ENCODE measurements around the gene TULP4.
"Not testable (repeated sequence)": the region's sequence is repeated elsewhere in the genome, so short reads cannot be mapped to it uniquely, and the experiment has no call there.

Gene TULP4

GRCh38 chr6:158332237-158332636 is 20.0 kb downstream of the TULP4 start:
- no peak for DNase-seq

GRCh38 chr6:158333094-158333493 is 20.8 kb downstream of the TULP4 start:
- DNase-seq, result no peak

GRCh38 chr6:158334534-158334933 is 22.3 kb downstream of the TULP4 start:
- DNase-seq, result no peak

DNA sequence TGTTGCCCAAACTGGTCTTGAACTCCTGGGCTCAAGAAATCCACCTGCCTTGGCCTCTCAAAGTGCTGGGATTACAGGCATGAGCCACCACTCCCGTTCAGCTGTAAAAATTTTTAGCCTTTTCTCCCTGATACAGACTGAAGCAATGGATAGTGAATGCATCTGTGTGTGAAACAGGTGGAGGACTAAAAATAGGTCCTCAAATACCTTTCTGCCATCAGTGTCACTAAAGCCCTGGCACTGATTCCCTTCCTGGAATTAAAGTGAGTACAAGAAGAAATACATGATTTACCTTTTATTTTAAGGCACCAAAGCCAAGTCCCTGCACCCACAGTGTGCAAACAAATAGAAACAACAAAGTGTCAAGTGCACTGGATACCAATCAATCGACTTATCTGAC is 25.1 kb downstream of the TULP4 start:
- DNase-seq, result no peak

DNA sequence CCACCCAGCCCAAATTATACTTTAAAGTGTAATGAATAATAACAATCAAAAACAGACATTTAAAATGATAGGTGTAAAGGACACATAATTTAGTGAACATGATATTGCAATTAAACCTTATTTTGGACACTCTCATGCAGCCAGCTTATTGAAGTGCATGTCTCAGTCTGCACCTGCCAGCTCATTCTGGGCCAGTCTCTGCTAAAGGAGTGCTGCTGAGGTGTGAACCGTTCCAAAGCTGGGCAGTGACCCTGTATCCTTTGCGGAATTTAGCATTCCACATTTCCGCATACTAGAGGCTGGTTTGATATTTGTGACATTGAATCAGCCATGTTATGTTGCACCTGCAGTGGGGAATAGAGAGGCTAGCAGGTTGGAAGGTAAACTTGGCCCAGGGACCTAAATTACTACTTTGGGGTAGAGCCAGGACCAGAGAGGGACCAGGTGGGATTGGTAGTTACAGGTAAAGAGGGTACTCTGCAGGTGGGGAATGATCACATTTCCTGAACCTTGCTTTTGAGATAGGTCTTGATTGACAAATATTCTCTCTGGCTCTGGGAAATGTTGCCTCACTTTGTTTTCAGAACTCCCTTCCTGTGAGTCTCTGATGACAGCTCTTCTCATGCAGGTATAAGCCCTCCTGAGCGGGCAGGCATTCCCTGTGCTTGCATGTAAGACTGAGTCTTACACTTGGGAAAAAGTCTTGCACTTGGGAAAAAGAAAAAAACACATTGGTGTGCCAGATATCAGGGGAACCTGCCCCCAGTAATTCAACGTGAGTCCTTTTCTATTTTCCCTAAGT is 26.2 kb downstream of the TULP4 start:
- DNase-seq, result no peak

DNA sequence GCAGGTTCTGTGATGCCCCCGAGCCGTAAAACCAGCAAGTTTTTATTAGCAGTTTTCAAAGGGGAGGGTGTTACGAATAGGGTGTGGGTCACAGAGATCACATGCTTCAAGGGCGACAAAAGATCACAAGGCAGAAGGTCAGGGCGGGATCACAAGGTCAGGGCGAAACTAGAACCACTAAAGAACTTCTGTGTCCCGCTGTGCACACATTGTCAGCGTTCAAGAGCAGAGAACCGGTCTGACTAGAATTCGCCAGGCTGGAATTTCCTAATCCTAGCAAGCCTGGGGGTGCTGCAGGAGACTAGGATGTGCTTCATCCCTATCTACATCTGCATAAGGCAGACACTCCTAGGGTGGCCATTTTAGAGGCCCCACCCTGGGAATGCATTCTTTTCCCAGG is 26.9 kb downstream of the TULP4 start:
- DNase-seq, result not testable (repeated sequence)

- no peak for DNase-seq
Observed at GRCh38 chr6:158340252-158340651, 28.0 kb downstream of the TULP4 start.

DNA sequence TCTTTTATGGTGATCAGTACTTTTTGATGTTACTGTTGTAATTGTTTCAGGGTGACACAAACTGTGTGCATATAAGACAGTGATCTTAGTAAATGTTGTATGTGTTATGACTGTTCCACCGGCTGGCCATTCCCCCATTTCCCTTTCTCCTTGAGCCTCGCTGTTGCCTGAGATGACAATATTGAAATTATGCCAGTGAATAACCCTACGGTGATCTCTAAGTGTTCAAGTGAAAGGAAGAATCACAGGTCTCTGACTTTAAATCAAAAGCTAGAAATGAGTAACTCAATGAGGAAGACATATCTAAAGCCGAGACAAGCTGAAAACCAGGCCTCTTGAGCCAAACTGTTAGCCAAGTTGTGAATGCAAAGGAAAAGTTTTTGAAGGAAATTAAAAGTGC is 32.3 kb downstream of the TULP4 start:
- DNase-seq, result no peak

DNA sequence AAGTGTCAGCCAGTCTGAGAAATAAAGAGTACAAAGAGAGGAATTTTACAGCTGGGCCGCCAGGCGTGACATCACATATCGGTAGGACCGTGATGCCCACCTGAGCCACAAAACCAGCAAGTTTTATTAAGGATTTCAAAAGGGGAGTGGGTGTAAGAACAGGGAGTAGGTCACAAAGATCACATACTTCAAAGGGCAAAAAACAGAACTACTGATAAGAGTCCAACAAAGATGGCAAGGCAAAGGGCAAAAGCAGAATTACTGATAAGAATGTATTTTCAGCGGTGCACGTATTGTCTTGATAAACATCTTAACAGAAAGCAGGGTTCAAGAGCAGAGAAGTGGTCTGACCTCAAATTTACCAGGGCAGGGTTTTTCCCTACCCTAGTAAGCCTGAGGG is 33.2 kb downstream of the TULP4 start:
- DNase-seq, result not testable (repeated sequence)

DNA sequence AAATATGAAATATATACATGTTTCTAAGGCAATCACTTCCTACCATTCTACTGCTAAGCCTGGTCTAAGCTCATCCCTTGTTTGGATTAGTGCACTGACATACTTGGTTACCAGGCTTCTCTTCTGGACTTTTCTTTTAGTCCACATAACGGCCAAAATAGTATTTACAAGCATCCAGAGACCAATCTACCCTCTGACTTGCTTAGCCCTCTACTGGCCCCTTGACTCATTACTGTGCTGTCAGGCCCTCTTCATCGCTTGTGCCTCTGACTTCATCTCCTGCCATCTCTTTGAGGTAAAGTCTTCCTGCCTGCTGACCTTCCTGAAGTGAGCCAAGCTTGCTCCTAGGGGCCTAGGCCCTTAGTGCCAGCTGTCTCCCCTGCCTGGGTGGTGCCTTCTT is 35.1 kb downstream of the TULP4 start:
- no peak for DNase-seq

DNA sequence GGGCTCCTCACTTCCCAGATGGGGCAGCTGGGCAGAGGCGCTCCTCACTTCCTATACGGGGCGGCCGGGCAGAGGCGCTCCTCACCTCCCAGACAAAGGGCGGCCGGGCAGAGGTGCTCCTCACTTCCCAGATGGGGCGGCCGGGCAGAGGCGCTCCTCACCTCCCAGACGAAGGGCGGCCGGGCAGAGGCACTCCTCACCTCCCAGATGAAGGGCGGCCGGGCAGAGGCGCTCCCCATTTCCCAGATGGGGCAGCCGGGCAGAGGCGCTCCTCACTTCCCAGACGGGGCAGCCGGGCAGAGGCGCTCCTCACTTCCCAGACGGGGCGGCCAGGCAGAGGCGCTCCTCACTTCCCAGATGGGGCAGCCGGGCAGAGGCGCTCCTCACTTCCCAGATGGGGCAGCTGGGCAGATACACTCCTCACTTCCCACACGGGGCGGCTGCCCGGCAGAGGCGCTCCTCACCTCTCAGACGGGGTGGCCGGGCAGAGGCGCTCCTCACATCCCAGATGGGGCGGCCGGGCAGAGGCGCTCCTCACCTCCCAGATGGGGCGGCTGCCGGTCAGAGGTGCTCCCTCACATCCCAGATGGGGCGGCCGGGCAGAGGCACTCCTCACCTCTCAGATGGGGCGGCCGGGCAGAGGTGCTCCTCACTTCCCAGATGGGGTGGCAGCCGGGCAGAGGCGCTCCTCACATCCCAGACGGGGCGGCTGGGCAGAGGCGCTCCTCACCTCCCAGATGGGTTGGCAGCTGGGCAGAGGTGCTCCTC is 36.7 kb downstream of the TULP4 start:
- DNase-seq, result not testable (repeated sequence)

- DNase-seq, result not testable (repeated sequence)
Observed at GRCh38 chr6:158349505-158350275, 37.4 kb downstream of the TULP4 start.

GRCh38 chr6:158350731-158351130 is 38.5 kb downstream of the TULP4 start:
- not testable (repeated sequence) for DNase-seq

DNA sequence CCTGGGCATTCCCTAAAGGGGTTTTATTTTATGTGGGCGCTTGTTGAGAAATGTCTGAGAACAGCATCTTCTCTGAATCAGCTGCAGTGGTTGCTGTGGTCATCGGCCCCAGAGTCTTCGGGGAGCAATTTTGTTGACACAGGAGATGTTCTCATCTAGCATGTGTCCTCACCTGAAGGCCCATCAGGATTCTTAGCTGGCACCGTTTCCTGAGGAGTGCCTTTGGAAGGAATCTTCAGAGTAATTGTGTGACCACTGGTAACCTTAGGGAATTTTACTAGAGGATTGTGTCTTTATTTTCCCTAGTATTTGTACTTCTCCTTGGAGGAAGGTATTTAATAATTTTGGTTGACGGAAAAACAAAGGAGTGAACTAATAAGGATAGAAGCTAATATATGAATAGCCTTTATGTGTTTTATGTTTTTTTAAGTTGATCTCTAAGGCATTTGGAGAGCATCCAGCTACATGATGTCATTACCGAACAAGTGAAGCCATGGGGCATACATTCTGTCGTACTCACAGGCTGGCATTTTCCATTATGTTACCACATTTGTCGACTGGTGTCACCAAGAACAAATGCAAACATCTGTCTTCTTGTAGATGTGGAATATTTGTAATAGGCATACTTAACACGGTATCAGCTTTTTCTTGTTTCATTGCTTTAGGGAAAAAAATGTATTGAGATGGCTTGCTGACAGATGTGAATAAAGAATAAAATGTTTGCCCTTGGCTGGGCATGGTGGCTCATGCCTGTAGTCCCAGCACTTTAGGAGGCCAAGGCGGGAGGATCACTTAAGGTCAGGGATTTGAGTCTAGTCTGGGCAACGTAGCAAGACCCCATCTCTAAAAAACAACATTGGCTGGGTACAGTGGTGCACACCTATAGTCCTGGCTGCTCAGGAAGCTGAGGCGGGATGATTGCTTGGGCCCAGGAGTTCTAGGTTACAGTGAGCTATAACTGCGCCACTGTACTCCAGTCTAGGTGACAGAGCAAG is 41.9 kb downstream of the TULP4 start:
- DNase-seq, result no peak

DNA sequence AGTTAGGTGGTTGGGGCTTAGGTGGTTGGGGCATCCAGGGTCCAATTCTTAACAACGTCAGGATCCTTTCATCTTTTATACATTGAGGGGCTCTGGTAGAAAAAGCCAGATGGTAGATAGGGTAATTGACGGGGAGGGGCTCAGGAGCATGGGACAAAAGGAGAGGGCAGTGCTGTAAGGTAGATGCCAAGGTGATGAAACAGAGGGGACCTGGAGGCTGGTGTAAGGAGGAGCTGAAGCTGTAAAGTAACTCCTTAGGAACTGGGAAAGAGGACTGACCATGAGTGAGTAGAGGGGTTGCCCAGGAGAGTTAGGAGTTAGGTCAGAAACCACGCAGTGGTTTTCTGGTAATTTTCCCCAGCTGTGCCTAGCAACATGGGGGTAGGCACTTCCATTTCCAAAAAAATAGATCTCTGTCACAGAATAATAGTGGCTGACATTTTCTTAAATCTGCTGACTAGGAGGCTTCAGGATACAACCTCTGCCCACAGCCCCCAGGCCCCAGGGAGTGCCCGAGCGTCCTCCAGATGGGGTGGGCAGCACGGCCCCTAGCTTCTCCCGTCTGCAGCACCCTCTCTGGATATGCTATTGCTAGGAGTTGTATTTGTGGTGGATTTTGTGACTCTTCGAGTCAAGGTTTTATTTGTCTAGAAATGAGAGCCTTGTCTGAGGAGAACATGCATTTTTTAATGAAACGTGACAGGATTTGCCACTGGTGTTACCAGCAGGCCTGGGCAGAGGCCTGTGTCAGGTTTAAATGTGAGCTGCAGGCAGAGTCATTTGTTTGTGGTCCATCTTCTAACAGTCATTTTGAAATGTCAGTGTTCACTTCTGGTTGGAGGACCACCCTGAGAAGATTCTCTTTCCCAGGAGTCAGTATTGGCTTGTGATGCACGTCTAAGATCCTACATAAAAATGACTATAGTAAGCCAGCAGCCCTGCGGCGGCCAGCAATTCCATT is 44.6 kb downstream of the TULP4 start:
- no peak for DNase-seq

- no peak for DNase-seq
Observed at GRCh38 chr6:158357570-158358216, 45.4 kb downstream of the TULP4 start.

DNA sequence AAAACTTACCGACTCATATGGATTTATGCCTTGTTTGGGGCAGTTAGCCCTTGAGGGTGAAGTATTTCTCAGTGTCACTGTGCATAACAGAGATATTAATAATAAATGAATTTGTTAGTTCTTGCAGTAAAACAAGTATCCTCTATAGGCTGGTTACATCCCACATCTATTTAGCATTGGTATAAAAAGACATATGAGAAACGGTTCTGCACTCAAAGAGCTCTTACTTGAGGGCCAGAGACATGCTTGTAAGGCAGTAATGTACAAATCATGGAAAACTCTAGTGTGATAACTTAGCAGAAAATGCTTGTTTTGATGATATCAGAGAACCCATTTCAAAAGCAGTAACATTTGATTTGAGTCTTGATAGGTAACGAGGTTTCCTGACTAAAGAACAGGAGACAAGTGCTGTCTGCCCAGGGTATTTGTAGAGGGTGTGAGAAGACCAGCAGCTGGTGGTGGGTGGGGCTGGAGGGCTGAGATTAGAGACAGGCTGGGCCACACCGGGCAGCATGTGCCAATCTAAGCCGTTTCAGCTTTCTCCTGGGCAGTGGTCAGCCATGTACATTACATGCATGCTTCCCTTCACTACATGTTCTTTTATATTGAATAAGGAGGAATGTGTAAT is 46.3 kb downstream of the TULP4 start:
- no peak for DNase-seq

GRCh38 chr6:158361068-158361467 is 48.8 kb downstream of the TULP4 start:
- DNase-seq, result no peak

GRCh38 chr6:158361961-158362669 is 49.9 kb downstream of the TULP4 start:
- no peak for DNase-seq

Data from activated CD4-positive, alpha-beta T cell treated with anti-CD3 and anti-CD28 coated beads for 1 hour (primary cell).